Adrenal gland (tissue), 5 donors: ENCODE measurements around the gene SLC25A41.

ENCODE experiments used
- POLR2A ChIP-seq, 2 donors: fragments of 450-650 bp; IDR thresholded peaks; one replicate each; pipeline ENCODE4 v1.6.1; 2017; ENCODE audit warnings: antibody characterized with exemption in 2 of 2, mild to moderate bottlenecking in 2 of 2, moderate library complexity in 1 of 2
- TF ChIP-seq, protein P1 (sequence below), 6 experiments: fragments of 450-650 bp in 4 of 6; fragments of 200-600 bp in 2 of 6; sonication (generic) in 1 of 6; IDR thresholded peaks; 1 replicate in 5 of 6; 2 replicates in 1 of 6; pipeline versions ENCODE4 v1.5.1 to v1.8.0; 2016 to 2021; ENCODE audit warnings: antibody characterized with exemption in 6 of 6, mild to moderate bottlenecking in 2 of 6, moderate library complexity in 1 of 6
- donor health status: DM: no; HTN: no; CAD: no.

DNA sequence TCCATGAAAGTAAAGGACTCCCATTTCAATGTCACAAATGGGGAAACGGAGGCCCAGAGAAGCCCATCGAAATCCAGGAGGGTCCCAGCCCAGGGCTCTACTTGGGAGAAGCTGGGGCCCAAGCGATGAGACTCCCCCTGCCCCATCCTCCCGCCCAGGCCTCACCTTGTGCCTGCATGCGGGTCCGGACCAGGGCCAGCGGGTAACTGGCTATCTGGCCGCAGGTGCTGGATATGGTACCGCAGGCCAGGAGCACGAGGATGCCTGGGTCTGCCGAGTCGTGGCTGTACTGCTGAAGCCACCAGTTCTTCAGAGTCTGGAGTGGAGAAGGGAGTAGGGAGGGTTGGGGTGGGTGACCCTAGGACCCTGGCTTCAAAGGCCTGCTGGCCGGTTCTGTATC lies 10.4 kb upstream of the SLC25A41 start:
- TF ChIP-seq, protein P1, sequence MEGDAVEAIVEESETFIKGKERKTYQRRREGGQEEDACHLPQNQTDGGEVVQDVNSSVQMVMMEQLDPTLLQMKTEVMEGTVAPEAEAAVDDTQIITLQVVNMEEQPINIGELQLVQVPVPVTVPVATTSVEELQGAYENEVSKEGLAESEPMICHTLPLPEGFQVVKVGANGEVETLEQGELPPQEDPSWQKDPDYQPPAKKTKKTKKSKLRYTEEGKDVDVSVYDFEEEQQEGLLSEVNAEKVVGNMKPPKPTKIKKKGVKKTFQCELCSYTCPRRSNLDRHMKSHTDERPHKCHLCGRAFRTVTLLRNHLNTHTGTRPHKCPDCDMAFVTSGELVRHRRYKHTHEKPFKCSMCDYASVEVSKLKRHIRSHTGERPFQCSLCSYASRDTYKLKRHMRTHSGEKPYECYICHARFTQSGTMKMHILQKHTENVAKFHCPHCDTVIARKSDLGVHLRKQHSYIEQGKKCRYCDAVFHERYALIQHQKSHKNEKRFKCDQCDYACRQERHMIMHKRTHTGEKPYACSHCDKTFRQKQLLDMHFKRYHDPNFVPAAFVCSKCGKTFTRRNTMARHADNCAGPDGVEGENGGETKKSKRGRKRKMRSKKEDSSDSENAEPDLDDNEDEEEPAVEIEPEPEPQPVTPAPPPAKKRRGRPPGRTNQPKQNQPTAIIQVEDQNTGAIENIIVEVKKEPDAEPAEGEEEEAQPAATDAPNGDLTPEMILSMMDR (IDR thresholded peaks at IDR 0.05): no peak
- no peak for TF ChIP-seq POLR2A (IDR thresholded peaks at IDR 0.05)
